HG02798 (cell line): Measurements from ENCODE around the gene RSRC2.
"Not testable (repeated sequence)": the region's sequence is repeated elsewhere in the genome, so short reads cannot be mapped to it uniquely, and the experiment has no call there.

Experiments used
- ATAC-seq: cut with Tn5 transposase; IDR thresholded peaks from one replicate; pipeline ENCODE4 v1.9.1; 2021; ENCODE audit warnings: mild to moderate bottlenecking; ENCODE audit not compliant: unreplicated experiment, poor library complexity

Gene RSRC2, protein sequence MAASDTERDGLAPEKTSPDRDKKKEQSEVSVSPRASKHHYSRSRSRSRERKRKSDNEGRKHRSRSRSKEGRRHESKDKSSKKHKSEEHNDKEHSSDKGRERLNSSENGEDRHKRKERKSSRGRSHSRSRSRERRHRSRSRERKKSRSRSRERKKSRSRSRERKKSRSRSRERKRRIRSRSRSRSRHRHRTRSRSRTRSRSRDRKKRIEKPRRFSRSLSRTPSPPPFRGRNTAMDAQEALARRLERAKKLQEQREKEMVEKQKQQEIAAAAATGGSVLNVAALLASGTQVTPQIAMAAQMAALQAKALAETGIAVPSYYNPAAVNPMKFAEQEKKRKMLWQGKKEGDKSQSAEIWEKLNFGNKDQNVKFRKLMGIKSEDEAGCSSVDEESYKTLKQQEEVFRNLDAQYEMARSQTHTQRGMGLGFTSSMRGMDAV

DNA sequence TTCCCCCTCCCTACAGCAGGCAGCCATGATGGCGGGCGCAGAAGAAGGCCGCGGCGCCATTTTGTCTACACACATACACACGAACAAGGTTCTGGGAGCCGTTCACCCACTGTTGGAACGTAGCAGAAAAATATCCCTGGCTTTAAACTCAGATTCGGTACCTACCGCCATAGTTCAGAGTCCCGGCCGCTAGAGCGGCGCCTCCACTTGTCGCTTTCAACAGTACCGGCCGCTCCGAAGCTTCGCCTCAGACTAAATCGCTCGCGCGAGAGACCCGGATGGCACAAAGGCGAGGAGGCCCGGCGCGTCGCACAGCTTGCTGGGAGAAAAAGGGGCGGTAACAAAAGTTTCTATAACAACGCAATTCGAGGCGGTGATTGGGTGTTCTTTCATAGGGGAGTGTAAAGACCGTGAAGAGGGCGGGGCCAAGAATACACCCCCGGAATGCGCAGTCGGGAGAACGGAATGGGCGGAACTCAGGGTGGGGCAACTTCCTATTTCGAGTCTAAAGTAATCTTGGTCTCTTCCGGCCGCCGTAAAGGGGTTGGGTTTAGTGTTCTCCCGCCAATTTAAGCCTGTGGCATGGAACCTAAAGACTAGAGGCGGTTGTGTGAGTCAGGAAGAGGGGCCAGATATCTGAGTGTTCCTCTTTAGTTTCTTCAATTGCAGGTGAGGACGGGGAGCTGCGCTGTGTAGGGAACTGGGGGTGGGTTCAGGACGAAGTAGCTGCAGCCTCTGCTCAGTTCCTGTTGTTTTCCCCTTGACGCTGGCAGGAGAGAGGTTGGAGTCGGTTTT, at the start of gene RSRC2, which contains the start of gene KNTC1:
Gene RSRC2, minus strand, starts transcription at position 254 of the 795 bp plus-strand sequence. Its CDS starts 83 bp downstream, at position 171.
Gene KNTC1, plus strand, starts transcription at position 567 of the 795 bp plus-strand sequence. CDS start 2,815 bp downstream, outside the sequence.
- ATAC-seq, result peak; percentile 96

DNA sequence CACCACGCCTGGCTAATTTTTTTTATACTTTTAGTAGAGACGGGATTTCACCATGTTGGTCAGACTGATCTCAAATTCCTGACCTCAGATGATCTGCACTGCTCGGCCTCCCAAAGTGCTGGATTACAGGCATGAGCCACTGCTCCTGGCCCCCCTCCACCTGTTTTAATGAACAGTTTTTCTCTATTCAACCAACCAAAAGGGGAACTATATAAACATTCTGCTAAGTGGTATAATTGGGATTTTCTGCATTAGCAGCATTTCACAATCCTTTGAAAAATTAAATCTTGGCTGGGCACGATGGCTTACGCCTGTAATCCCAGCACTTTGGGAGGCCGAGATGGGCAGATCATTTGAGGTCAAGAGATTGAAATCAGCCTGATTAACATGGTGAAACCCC, 45.1 kb upstream of the RSRC2 start:
- no peak for ATAC-seq

DNA sequence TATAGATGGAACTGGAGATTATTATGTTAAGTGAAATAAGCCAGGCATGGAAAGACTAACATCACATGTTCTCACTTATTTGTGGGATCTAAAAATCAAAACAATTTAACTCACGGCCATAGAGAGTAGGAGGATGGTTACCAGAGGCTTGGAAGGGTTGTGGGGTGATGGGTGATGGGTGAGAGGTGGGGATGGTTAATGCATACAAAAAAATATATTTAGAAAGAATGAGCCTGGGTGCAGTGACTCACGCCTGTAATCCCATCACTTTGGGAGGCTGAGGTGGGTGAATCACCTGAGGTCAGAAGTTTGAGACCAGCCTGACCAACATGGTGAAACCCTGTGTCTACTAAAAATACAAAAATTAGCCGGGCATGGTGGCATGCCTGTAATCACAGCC, 43.3 kb upstream of the RSRC2 start:
- ATAC-seq, result not testable (repeated sequence)

DNA sequence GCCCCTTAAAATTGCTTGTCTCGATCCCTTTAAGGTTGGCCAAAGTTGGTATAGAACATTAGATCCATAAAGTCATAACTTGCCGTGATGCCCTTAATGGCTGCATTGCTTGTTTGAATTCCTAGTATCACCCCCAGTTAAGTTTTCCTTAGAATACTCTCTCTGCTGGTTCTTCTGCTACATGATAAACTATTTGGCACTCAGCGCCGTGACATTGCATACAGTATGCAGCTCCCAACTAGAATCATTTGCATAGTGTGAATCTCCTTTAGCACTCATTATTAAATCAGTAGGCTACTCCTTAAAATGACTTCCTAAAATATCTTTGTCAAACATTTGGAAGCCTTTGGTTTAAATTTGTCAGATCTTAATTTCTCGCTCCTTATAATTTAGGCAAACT, 42.6 kb upstream of the RSRC2 start:
- ATAC-seq, result no peak

DNA sequence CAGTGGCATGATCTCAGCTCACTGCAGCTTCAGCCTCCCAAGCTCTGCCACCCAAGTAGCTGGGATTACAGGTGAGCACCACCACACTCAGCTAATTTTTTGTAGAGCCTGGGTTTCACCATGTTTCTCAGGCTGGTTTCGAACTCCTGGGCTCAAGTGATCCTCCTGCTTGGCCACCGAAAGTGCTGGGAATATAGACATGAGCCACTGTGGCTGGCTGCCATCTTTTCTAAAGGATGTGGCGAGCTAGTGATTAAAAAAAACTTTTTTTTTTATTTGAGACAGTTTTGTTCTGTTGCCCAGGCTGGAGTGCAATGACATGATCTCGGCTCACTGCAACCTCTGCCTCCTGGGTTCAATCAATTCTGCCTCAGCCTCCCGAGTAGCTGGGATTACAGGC, 40.1 kb upstream of the RSRC2 start:
- ATAC-seq, result not testable (repeated sequence)

DNA sequence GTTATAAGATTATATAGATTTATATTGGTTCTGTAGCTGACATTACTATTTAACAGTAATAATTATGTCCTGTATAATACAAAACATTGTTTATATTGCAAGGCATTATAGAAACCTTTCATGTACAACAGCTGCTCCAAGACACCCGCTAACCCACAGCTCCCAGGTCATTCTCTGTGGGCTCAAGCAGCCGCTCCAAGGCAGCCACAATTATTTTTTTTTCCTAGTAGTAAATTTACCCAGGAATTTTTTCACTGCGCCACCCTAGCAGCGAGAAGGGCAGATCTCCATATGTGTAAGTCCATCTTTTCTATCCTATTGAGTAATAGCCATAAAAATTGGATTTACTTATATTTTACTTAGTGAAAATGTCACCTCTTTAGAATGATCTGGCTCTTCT, 36.6 kb upstream of the RSRC2 start:
- ATAC-seq, result no peak

DNA sequence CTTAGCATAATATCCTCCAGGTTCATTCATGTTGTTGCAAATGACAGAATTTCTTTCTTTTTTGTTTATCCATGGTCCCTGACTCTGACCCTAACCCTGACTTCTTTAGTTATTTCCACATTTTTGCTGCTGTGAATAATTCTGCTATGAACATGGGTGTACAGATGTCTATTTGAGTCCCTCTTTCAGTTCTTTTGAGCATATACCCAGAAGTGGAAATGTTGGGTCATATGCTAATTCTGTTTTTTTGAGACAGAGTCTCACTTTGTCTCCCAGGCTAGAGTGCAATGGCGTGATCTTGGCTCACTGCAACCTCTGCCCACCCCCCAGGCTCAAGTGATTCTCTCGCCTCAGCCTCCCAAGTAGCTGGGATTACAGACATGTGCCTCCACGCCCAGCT, 33.4 kb upstream of the RSRC2 start:
- ATAC-seq, result no peak

DNA sequence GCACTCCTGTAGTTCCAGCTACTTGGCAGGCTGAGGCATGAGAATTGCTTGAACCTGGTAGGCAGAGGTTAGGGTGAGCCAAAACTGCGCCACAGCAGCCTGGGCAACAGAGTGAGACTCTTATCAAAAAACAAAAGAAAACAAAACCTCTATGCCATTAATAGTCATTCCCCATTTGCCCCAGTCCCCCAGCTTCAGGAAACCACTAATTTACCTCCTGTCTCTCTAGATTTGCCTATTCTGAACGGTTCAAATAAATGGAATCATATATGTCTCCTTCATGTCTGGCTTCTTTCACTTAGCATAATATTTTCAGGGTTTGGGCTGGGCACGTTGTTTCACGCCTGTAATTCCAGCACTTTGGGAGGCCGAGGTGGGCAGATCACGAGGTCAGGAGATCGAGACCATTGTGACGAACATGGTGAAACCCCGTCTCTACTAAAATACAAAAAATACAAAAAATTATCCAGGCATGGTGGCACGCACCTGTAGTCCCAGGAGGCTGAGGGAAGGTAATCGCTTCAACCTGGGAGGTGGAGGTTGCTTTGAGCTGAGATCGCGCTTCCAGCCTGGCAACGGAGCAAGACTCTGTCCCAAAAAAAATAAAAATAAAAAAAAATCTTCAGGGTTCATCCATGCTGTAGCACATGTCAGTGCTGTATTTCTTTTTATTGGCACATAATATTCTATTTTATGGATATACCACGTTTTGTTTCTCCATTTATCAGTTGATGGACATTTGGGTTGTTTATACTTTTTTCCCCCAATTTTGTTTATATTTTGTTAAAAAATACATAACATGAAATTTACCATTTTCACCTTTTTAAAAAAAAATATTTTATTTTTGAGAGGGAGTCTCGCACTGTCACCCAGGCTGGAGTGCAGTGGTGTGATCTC, 32.3 kb upstream of the RSRC2 start:
- no peak for ATAC-seq

DNA sequence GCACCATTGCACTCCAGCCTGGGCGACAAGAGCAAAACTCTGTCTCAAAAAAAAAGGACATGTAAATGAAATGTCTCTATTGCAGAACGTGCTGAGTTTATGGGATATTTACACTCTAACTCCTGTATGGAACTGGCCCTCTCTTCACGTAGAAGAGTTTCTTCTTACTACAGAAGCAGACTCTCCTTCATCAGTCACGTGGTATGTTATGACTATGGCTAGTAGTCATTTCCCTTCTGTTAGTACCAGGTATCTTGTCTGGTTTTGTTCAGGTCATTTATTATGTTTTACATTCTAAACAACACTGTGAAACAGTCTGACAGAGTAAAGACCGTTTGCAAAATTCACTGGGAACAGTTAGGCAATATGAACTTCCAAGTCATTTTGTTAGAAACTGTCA, 20.6 kb upstream of the RSRC2 start:
- no peak for ATAC-seq

DNA sequence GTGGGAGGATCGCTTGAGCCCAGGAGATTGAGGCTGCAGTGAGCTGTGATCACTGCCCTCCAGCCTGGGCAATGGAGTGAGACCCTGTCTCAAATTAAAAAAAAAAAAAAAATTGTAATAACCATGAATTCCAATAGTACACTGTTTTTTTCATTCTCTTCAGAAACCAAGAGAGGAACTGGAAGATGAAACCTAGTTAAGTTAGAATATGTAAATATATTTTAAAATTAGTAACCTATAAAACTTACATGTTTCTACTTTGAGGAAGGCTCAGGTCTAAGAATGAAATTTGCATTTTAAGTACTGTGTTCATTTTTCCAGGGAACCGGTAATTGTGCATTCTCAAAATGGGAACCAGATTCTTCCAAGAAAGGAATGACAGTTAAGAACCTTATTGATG, 19.1 kb upstream of the RSRC2 start:
- ATAC-seq, result peak; percentile 70

DNA sequence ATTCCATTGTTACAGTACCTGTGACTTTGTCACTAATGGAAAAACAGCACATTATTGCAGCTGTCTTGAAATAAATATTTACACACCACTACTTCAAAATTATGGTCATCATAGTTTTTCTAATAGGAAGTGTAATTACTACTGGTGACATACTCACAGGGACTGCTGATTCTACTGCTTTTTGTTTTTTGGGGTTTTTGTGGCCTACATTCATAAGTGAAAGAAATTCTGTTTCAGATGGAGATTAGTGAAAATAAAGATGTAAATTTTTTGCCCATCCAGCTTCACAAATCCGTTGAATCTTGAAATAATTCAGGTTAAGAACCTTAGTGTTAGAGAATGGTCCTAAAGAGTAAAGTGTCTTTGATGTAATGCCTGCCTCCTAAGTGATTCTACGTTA, 17.8 kb upstream of the RSRC2 start:
- peak; percentile 37 for ATAC-seq

DNA sequence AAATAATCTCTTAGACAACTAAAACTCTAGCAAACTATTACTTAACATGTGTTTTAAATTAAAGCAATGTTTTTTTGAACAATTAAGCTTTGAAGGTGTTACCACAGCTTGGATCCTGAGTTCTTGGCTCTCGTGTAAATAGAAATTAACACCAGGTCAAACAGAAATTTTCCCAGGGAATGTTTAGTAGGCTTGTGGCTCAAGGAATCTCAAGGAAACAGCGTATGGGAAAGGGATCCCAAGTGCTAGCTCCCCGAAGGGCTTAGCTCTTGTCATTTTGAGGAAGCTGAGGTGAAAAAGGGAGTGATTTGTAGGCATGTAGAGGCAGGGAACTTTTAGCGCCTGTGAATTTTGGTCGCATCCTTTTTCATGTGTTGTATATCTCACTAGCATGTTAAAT, 11.8 kb upstream of the RSRC2 start:
- ATAC-seq, result no peak

DNA sequence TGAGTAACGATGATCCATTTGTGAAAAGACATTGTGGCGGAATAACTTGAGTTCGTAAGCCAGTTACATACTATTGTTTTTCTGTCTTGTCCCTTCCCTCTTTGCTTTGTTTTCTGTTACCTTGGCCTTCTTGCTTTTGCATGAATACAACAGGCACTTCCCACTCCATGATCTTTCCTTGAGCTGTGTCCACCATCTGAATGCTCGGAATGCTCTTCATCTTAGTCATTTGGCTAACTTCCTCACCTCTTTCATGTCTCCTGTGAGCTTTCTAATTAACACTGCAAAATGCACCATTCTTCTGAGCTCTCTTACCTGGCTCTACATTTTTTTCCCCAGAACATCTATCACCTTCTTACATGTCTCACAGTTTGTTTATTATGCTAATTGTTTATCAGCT, 10.3 kb upstream of the RSRC2 start:
- ATAC-seq, result no peak

DNA sequence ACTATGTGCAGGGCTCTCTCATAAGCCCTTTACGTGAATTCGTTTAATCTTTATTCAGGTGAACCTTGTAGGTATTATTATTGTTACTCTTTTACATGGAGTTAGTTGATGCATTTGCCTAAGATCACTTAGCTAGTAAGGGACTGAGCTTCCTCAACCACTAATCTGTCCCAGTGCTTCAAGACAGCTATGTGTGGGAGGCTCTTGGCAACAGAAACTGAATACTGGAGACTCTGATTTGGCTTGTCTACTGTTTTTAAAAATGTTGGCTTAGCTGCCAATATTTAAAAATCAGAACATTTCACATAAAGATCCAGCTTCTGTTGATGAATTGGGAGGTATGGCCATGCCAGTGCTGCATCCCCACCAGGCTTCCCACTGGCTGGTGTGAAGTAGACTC, 7.1 kb upstream of the RSRC2 start:
- ATAC-seq, result no peak

DNA sequence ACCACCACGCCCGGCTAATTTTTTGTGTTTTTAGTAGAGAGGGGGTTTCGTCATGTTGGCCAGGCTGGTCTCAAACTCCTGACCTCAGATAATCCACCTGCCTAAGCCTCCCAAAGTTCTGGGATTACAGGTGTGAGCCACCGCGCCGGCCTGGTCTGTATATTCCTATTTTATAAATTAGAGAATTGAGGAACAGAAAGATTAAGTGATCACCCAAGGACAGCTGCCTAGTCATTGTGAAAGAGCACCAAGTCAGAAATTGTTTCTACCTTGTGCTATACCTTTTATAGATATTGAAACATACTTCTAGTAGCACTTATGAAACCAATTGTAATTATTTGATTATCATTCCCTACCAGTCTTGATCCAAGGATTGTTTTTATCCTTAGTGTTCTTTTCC, 2.3 kb upstream of the RSRC2 start:
- no peak for ATAC-seq

DNA sequence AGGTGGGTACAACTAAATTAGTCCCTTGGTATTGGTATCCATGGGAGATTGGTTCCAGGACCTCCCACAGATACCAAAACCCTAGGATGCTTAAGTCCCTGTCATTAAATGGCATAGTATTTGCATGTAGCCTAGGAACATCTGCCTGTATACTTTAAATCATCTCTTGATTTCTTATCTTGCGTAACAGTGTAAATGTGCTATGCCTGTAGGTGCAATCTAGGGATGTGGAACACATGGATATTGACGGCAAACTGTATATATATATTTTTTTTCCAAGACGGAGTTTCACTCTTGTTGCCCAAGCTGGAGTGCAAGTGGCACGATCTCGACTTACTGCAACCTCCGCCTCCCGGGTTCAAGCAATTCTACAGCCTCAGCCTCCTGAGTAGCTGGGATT, 1.8 kb upstream of the RSRC2 start:
- ATAC-seq, result no peak

DNA sequence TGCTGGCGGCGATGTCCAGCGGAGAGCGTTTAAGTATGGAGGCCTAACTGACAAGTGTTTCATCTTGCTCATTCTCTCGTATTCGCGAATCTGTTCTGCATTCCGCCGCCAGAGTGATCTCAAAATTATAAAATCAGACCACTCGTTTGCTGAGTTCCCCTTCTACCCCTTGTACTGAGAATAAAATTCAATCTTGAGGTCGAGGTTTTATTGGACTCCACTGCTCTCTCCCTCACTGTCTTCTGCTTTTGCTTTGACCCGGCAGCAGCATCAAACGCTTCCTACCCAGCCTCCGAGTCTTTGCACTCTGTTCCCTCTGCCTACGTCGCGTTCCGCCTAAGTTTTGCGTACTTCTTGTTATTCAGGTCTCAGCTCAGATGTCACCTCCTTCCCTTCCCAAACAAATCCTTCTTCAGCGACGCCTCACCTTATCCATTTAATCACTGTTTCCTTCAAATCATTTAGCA, 775 bp upstream of the RSRC2 start:
- no peak for ATAC-seq

DNA sequence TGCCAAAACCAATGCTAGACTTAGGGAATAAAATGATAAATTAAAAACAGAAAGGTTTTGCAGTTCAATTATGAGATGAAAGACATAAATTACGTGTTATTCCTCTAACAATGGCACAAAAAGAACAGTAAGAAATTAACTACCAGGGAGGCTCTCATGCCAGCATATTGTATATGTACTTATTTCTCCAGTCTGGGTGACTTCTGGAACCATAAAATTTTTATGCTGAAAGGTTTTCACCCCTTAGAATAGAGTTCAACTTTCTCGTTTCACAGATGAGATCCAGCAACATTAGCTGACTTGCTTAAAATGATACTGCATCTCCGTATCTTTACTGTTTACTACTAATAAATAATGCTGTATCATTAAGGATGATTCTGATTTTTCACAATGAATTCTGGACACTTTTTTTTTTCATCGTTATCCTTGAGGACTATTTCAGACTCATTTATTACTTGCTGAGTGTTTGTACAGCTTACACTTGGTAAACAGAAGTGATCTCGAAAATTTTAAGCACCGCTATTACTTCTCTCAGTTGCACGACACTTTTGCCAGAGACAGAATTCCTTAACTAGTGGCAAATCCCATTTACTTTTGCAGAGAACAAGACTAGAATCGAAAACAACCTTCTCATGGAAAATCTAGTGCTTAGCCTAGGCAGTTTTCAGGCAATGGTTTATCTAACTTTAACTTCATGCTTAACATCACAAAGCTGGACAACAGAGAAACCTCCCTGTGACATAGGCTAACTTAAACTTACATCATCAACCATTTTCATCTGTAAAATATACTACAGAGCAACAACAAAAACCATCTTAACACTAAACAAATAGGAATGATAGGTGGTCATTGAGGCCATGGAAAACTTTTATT, 2.7 kb downstream of the RSRC2 start:
- ATAC-seq, result no peak

DNA sequence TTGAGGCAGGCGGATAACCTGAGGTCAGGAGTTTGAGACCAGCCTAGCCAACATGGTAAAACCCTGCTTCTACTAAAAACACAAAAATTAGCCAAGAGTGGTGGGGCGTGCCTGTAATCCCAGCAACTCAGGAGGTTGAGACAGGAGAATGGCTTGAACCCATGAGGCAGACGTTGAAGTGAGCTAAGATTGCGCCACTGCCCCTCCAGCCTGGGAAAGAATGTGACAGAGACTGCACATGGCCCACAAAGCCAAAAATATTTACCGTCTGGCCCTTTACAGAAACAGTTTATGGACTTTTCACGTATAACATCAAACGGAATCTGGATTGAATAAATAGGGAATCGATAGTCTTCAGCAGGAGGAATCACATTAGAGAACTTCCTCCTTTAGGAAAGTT, 3.5 kb downstream of the RSRC2 start:
- ATAC-seq, result no peak
